PFSK-1 (cell line): ENCODE measurements around the gene RRP1.

Experiments used
- POLR2AphosphoS5 ChIP-seq: IDR thresholded peaks from 2 replicates; pipeline ENCODE4 v1.6.1; 2012; ENCODE audit warnings: low read depth, mild to moderate bottlenecking, control low read depth, low read length, moderate library complexity
- REST ChIP-seq, 2 experiments: IDR thresholded peaks; 2 replicates each; pipeline versions ENCODE4 v1.6.1 to v1.8.0; 2011 to 2012; ENCODE audit warnings: low read depth in 2 of 2, low read length in 2 of 2, control low read depth in 1 of 2, inconsistent platforms in 1 of 2, mild to moderate bottlenecking in 1 of 2, moderate library complexity in 1 of 2; ENCODE audit not compliant: insufficient read depth in 1 of 2
- SIN3A ChIP-seq: IDR thresholded peaks from 2 replicates; pipeline ENCODE4 v1.6.1; 2012; ENCODE audit warnings: mild to moderate bottlenecking, low read length, moderate library complexity, borderline replicate concordance; ENCODE audit not compliant: insufficient read depth
- TAF1 ChIP-seq: IDR thresholded peaks from 2 replicates; pipeline ENCODE4 v1.6.1; 2012; ENCODE audit warnings: low read length, control low read depth, borderline replicate concordance; ENCODE audit not compliant: insufficient read depth

GRCh38 chr21:43777953-43778352 is 11.4 kb upstream of the RRP1 start:
- TF ChIP-seq REST (IDR thresholded peaks at IDR 0.05; ENCODE audit: insufficient read depth in 1 of 2, low read depth in 2 of 2, low read length in 2 of 2), result no peak
- TF ChIP-seq POLR2AphosphoS5, result no peak
- TF ChIP-seq TAF1, result no peak
- no peak for TF ChIP-seq SIN3A
